Mesenchymal stem cell (in vitro differentiated cells and primary cell): ENCODE results near the gene EDDM3A.

Source experiments
- DNase-seq: peaks from one replicate; pipeline ENCODE4 v3.0.0-alpha.2; 2013
- H2AFZ ChIP-seq: one replicate; pipeline ENCODE4 v1.6.1; 2013; ENCODE audit warnings: low read depth, mild to moderate bottlenecking, control low read depth, inconsistent platforms, low read length, moderate library complexity
- H2AK5ac ChIP-seq: 2 replicates; pipeline ENCODE4 v1.6.1; 2013; ENCODE audit warnings: low read length, moderate library complexity, mild to moderate bottlenecking, inconsistent platforms; ENCODE audit not compliant: severe bottlenecking
- H2BK120ac ChIP-seq: one replicate; pipeline ENCODE4 v1.6.1; 2013; ENCODE audit warnings: low read depth, mild to moderate bottlenecking, inconsistent platforms, low read length, moderate library complexity
- H2BK12ac ChIP-seq, 2 experiments: one replicate each; pipeline ENCODE4 v1.6.1; 2013; ENCODE audit warnings: inconsistent platforms in 2 of 2, low read length in 2 of 2, mild to moderate bottlenecking in 2 of 2, moderate library complexity in 2 of 2, control low read depth in 1 of 2
- H2BK15ac ChIP-seq: one replicate; pipeline ENCODE4 v1.6.1; 2013; ENCODE audit warnings: mild to moderate bottlenecking, low read depth, inconsistent platforms; ENCODE audit not compliant: poor library complexity, severe bottlenecking
- H2BK5ac ChIP-seq: 2 replicates; pipeline ENCODE4 v1.6.1; 2013; ENCODE audit warnings: low read depth, mild to moderate bottlenecking, low read length, control low read depth, inconsistent platforms; ENCODE audit not compliant: poor library complexity, severe bottlenecking
- H3K14ac ChIP-seq, 2 experiments: one replicate each; pipeline ENCODE4 v1.6.1; 2013; ENCODE audit warnings: inconsistent platforms in 2 of 2, low read length in 2 of 2, control low read depth in 1 of 2, mild to moderate bottlenecking in 1 of 2, moderate library complexity in 1 of 2
- H3K18ac ChIP-seq, 2 experiments: one replicate each; pipeline ENCODE4 v1.6.1; 2013; ENCODE audit warnings: inconsistent platforms in 2 of 2, low read length in 2 of 2, control low read depth in 1 of 2, low read depth in 1 of 2, mild to moderate bottlenecking in 1 of 2
- H3K23ac ChIP-seq, 2 experiments: one replicate each; pipeline ENCODE4 v1.6.1; 2013; ENCODE audit warnings: inconsistent platforms in 2 of 2, low read length in 2 of 2, mild to moderate bottlenecking in 2 of 2, moderate library complexity in 2 of 2, control low read depth in 1 of 2
- H3K27ac ChIP-seq: 2 replicates; pipeline ENCODE4 v1.5.1; 2013; ENCODE audit warnings: mild to moderate bottlenecking, moderate library complexity, low read length, control low read depth, inconsistent platforms; ENCODE audit not compliant: poor library complexity, severe bottlenecking
- H3K27me3 ChIP-seq, 2 experiments: 2 replicates each; pipeline versions ENCODE4 v1.6.1 to v1.7.0; 2013; ENCODE audit warnings: low read length in 2 of 2, mild to moderate bottlenecking in 2 of 2, moderate library complexity in 2 of 2, control low read depth in 1 of 2, inconsistent platforms in 1 of 2; ENCODE audit not compliant: control insufficient read depth in 1 of 2, insufficient read depth in 1 of 2
- H3K36me3 ChIP-seq, 2 experiments: 2 replicates each; pipeline versions ENCODE4 v1.6.1 to v1.7.0; 2013; ENCODE audit warnings: low read length in 2 of 2, control low read depth in 1 of 2, inconsistent platforms in 1 of 2, low read depth in 1 of 2, mild to moderate bottlenecking in 1 of 2; ENCODE audit not compliant: insufficient read depth in 2 of 2, control insufficient read depth in 1 of 2
- H3K4ac ChIP-seq, 2 experiments: one replicate each; pipeline ENCODE4 v1.6.1; 2013; ENCODE audit warnings: inconsistent platforms in 2 of 2, low read length in 2 of 2, mild to moderate bottlenecking in 2 of 2, moderate library complexity in 2 of 2, control low read depth in 1 of 2, low read depth in 1 of 2
- H3K4me1 ChIP-seq: 2 replicates; pipeline ENCODE4 v1.6.1; 2013; ENCODE audit warnings: low read depth, low read length, control low read depth; ENCODE audit not compliant: control insufficient read depth, insufficient read depth
- H3K4me2 ChIP-seq: 2 replicates; pipeline ENCODE4 v1.6.1; 2013; ENCODE audit warnings: low read length, mild to moderate bottlenecking, inconsistent platforms; ENCODE audit not compliant: poor library complexity, severe bottlenecking
- H3K4me3 ChIP-seq, 2 experiments: 2 replicates each; pipeline versions ENCODE4 v1.5.1 to v1.7.0; 2013; ENCODE audit warnings: low read length in 2 of 2, mild to moderate bottlenecking in 2 of 2, control low read depth in 1 of 2, low read depth in 1 of 2; ENCODE audit not compliant: insufficient read depth in 1 of 2
- H3K79me1 ChIP-seq: replicated peaks from 2 replicates; pipeline ENCODE4 v1.6.1; 2013; ENCODE audit warnings: mild to moderate bottlenecking, control low read depth, low read length, inconsistent platforms; ENCODE audit not compliant: poor library complexity, severe bottlenecking
- H3K9ac ChIP-seq: 2 replicates; pipeline ENCODE4 v1.7.0; 2013; ENCODE audit warnings: mild to moderate bottlenecking, low read length, moderate library complexity
- H3K9me3 ChIP-seq: 2 replicates; pipeline ENCODE4 v1.7.0; 2013; ENCODE audit warnings: mild to moderate bottlenecking, low read length; ENCODE audit not compliant: control insufficient read depth
- H4K8ac ChIP-seq: one replicate; pipeline ENCODE4 v1.6.1; 2013; ENCODE audit warnings: inconsistent platforms, mild to moderate bottlenecking, low read length, moderate library complexity
- H4K91ac ChIP-seq: one replicate; pipeline ENCODE4 v1.6.1; 2013; ENCODE audit warnings: mild to moderate bottlenecking, low read length, inconsistent platforms
- WGBS: methylation state at CpG from one replicate; pipeline ENCODE4 v1.1.7; 2013; ENCODE audit warnings: mixed read lengths; 5-methylcytosine and 5-hydroxymethylcytosine counted together

Gene EDDM3A

DNA sequence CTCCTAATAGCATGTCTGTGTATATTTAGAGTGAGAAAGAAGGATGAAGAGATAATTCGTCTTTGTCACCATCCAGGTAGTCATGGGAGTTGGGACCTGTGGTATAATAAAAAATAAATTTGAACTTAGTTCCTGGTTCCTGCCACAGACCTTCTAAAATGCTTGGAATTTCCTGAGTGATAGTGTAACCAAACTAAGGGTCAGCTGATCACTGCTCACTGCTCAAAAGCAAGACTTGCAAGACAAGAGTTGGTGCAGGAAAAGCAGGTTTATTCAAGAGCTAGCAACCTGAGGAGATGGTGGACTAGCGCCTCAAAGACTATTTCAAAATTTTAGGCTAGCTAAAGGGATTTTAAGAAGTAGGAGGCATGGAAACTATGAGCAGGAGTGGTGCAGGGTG is 38.1 kb upstream of the EDDM3A start:
- Histone ChIP-seq H3K4me2 (no peak overlapping the region), H3K14ac (no peak overlapping the region), H2BK120ac (no peak overlapping the region), H2AK5ac (no peak overlapping the region), H2AFZ (no peak overlapping the region), H3K4me3 (no peak overlapping the region), H3K23ac (no peak overlapping the region), H2BK5ac (no peak overlapping the region), H3K4ac (no peak overlapping the region), H3K18ac (no peak overlapping the region), H2BK12ac (no peak overlapping the region), H3K27ac (no peak overlapping the region), H4K91ac (no peak overlapping the region), H3K36me3 (no peaks in the 10 kb centered on the region), H3K9me3 (no peaks in the 10 kb centered on the region), H3K4me1 (no peaks in the 10 kb centered on the region), H4K8ac (no peak overlapping the region), H2BK15ac (no peak overlapping the region), H3K9ac (no peak overlapping the region), H3K27me3 (peaks cover 10 to 37% of the 10 kb centered on the region in 2 experiments), H3K79me1 (no peaks in the 10 kb centered on the region)
- 83% methylated on average over 2 of the region's 2 CpGs for WGBS
- DNase-seq = no peak

DNA sequence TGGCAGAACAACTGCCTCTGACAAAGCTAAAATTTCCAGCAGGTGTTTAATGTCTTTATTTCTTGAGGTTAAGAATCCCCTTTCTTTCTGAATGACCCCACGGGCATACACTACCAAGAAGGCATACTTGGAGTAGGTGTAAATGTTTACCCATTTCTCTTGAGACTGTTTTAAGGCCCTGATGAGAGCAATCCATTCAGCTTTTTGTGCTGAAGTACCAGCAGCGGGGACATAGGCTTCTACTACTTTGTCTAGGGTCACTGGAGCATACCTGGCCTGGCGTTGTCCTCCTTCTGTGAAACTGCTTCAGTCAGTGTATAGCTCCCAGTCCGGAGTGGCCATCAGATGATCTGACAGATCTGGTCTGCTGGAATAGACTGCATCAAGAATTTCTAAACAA is 34.4 kb upstream of the EDDM3A start:
- H4K8ac ChIP-seq = no peak overlapping the region
- no peak overlapping the region for H2AK5ac ChIP-seq
- H2BK12ac ChIP-seq = no peak overlapping the region
- no peak overlapping the region for H3K9ac ChIP-seq
- H4K91ac ChIP-seq = no peak overlapping the region
- DNase-seq = no peak
- no peak overlapping the region for H3K27ac ChIP-seq
- H2BK120ac ChIP-seq = no peak overlapping the region
- H3K4ac ChIP-seq = no peak overlapping the region
- H3K79me1 ChIP-seq = no peaks in the 10 kb centered on the region
- no peak overlapping the region for H2AFZ ChIP-seq
- H3K4me3 ChIP-seq = no peak overlapping the region
- H3K27me3 ChIP-seq = peaks cover 10 to 55% of the 10 kb centered on the region in 2 experiments
- 64% methylated on average over 4 of the region's 4 CpGs for WGBS
- no peak overlapping the region for H3K4me2 ChIP-seq
- H3K4me1 ChIP-seq = no peaks in the 10 kb centered on the region
- no peak overlapping the region for H2BK15ac ChIP-seq
- no peaks in the 10 kb centered on the region for H3K9me3 ChIP-seq
- H2BK5ac ChIP-seq = no peak overlapping the region
- no peak overlapping the region for H3K18ac ChIP-seq
- H3K23ac ChIP-seq = no peak overlapping the region
- no peaks in the 10 kb centered on the region for H3K36me3 ChIP-seq
- H3K14ac ChIP-seq = no peak overlapping the region

DNA sequence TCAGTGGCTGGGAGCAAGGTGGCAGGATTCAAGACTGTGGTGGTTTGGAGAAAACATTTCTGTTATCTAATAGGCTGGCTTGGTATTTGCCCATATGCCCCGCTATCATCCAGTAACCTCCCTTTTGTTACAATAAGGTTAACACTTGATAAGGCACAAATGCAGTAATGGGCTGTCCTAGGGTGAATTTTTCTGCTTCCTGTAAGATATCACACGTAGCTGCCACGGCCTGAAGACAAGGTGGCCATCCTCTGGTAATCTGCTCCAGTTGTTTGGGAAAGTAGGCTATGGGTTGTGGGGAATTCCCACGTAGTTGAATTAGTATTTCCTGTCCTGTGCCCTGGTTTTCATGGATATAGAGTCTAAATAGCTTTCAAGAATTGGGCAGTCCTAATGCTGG is 34.0 kb upstream of the EDDM3A start:
- no peak overlapping the region for H2BK12ac ChIP-seq
- H3K14ac ChIP-seq = no peak overlapping the region
- 14% methylated on average over 3 of the region's 4 CpGs for WGBS

DNA sequence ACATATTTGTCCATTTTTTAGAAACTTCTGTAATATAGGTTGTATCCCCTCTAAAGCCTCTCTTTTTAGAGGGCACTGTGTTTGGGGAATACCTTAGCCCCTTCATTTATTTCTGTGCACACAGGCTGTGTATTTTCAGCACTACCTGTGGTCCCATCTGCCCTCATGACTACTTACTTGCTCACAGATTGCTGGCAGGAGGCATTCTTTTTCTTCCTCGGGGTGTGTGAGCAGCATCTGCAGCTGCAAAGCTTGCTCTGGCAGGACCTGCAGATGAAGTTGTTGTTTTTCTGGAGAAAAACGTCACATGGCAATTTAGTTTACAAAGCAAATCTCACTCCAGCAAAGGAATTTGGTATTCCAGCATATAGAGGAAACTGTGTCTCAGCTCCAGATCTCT is 32.8 kb upstream of the EDDM3A start:
- 41% methylated on average over 2 of the region's 2 CpGs for WGBS

More for the DNA sequence above, 34.0 kb upstream of the EDDM3A start:
- no peak overlapping the region for H3K23ac ChIP-seq
- H2AFZ ChIP-seq = no peak overlapping the region
- no peak overlapping the region for H4K8ac ChIP-seq
- H3K36me3 ChIP-seq = no peaks in the 10 kb centered on the region
- no peak overlapping the region for H4K91ac ChIP-seq
- H3K9ac ChIP-seq = no peak overlapping the region
- H3K4me1 ChIP-seq = no peaks in the 10 kb centered on the region
- no peak overlapping the region for H3K4me3 ChIP-seq
- H3K18ac ChIP-seq = no peak overlapping the region
- no peaks in the 10 kb centered on the region for H3K79me1 ChIP-seq
- H3K27ac ChIP-seq = no peak overlapping the region
- no peak overlapping the region for H2BK120ac ChIP-seq
- no peak for DNase-seq
- H3K4me2 ChIP-seq = no peak overlapping the region
- no peak overlapping the region for H2AK5ac ChIP-seq
- H2BK15ac ChIP-seq = no peak overlapping the region
- H3K27me3 ChIP-seq = peaks cover 10 to 59% of the 10 kb centered on the region in 2 experiments
- no peak overlapping the region for H2BK5ac ChIP-seq
- no peaks in the 10 kb centered on the region for H3K9me3 ChIP-seq
- H3K4ac ChIP-seq = no peak overlapping the region

More for the DNA sequence above, 32.8 kb upstream of the EDDM3A start:
- H3K9ac ChIP-seq = no peak overlapping the region
- H3K9me3 ChIP-seq = no peaks in the 10 kb centered on the region
- no peaks in the 10 kb centered on the region for H3K79me1 ChIP-seq
- peaks cover 10 to 60% of the 10 kb centered on the region in 2 experiments for H3K27me3 ChIP-seq
- H3K36me3 ChIP-seq = no peaks in the 10 kb centered on the region
- DNase-seq = no peak
- H2BK5ac ChIP-seq = no peak overlapping the region
- no peak overlapping the region for H2BK120ac ChIP-seq
- no peak overlapping the region for H2BK15ac ChIP-seq
- no peak overlapping the region for H3K27ac ChIP-seq
- H2BK12ac ChIP-seq = no peak overlapping the region
- H3K4me1 ChIP-seq = no peaks in the 10 kb centered on the region
- no peak overlapping the region for H4K8ac ChIP-seq
- no peak overlapping the region for H3K4ac ChIP-seq
- H3K4me2 ChIP-seq = no peak overlapping the region
- H3K23ac ChIP-seq = no peak overlapping the region
- no peak overlapping the region for H2AFZ ChIP-seq
- H3K4me3 ChIP-seq = no peak overlapping the region
- no peak overlapping the region for H4K91ac ChIP-seq
- no peak overlapping the region for H3K14ac ChIP-seq
- no peak overlapping the region for H3K18ac ChIP-seq
- no peak overlapping the region for H2AK5ac ChIP-seq
